IMR-90 (cell line): ENCODE measurements around the gene PAX3. TPM values are rescaled to one million over a fixed set of nuclear protein-coding genes. Genes with fewer than 3 reads are reported as not detected.

ENCODE experiments used
- ATAC-seq: fragments of 200-7000 bp; cut with Tn5 transposase; 2 replicates; pipeline ENCODE4 v1.9.1; 2020; ENCODE audit warnings: low read depth, mild to moderate bottlenecking, moderate library complexity
- BruUV-seq: library from RNA; stranded (reverse); fragments of 400-500 nt; replicated peaks from 2 replicates; lab custom pipeline; 2021; lab: Mats Ljungman, UMichigan
- CTCF ChIA-PET: fragments of 300-600 bp; formaldehyde crosslinking; extraction: SDS; loops from one replicate; lab custom pipeline; 2021; ENCODE audit warnings: antibody characterized with exemption; lab: Yijun Ruan, JAX
- POLR2A ChIA-PET: fragments of 300-600 bp; sonication (Branson Sonifier 250); formaldehyde crosslinking; loops from one replicate; lab custom pipeline; 2022; ENCODE audit warnings: antibody characterized with exemption; ENCODE audit not compliant: unreplicated experiment; lab: Charles Lee
- DNase-seq: peaks from one replicate; pipeline ENCODE4 v3.0.0; 2013
- H2AFZ ChIP-seq: replicated peaks from 2 replicates; pipeline ENCODE3; 2013; ENCODE audit warnings: low read length, mild to moderate bottlenecking; ENCODE audit not compliant: poor library complexity
- H2AK5ac ChIP-seq: 2 replicates; pipeline ENCODE4 v1.6.1; 2013; ENCODE audit warnings: low read depth, low read length, inconsistent platforms
- H2AK9ac ChIP-seq: replicated peaks from 2 replicates; pipeline ENCODE3; 2013; ENCODE audit warnings: mild to moderate bottlenecking, low read depth, low read length, moderate library complexity; ENCODE audit not compliant: poor library complexity
- H2BK120ac ChIP-seq: 2 replicates; pipeline ENCODE4 v1.6.1; 2013; ENCODE audit warnings: low read depth, low read length, inconsistent platforms
- H2BK15ac ChIP-seq: 3 replicates; pipeline ENCODE4 v1.6.1; 2013; ENCODE audit warnings: low read depth, low read length, inconsistent platforms
- H2BK20ac ChIP-seq: 2 replicates; pipeline ENCODE4 v1.6.1; 2013; ENCODE audit warnings: low read depth, mild to moderate bottlenecking, inconsistent platforms, low read length, moderate library complexity
- H2BK5ac ChIP-seq: 2 replicates; pipeline ENCODE4 v1.6.1; 2013; ENCODE audit warnings: mild to moderate bottlenecking, low read depth, low read length, inconsistent platforms; ENCODE audit not compliant: poor library complexity, severe bottlenecking
- H3K14ac ChIP-seq: replicated peaks from 2 replicates; pipeline ENCODE4 v1.6.1; 2013; ENCODE audit warnings: low read depth, low read length, inconsistent platforms
- H3K18ac ChIP-seq: 2 replicates; pipeline ENCODE4 v1.6.1; 2013; ENCODE audit warnings: low read depth, low read length, control low read depth
- H3K23ac ChIP-seq: 2 replicates; pipeline ENCODE4 v1.6.1; 2013; ENCODE audit warnings: low read depth, low read length, inconsistent platforms
- H3K27ac ChIP-seq: 2 replicates; pipeline ENCODE4 v1.5.1; 2013; ENCODE audit warnings: mild to moderate bottlenecking, control low read depth, low read length; ENCODE audit not compliant: insufficient read depth
- H3K27me3 ChIP-seq: 2 replicates; pipeline ENCODE4 v1.6.1; 2013; ENCODE audit warnings: low read length; ENCODE audit not compliant: control insufficient read depth, insufficient read depth
- H3K36me3 ChIP-seq: 2 replicates; pipeline ENCODE4 v1.6.1; 2013; ENCODE audit warnings: low read length, mixed read lengths; ENCODE audit not compliant: control insufficient read depth, insufficient read depth
- H3K4ac ChIP-seq: 2 replicates; pipeline ENCODE4 v1.6.1; 2013; ENCODE audit warnings: low read depth, low read length, inconsistent platforms
- H3K4me1 ChIP-seq: 2 replicates; pipeline ENCODE4 v1.6.1; 2013; ENCODE audit warnings: low read length, mixed read lengths; ENCODE audit not compliant: control insufficient read depth, insufficient read depth
- H3K4me2 ChIP-seq: 2 replicates; pipeline ENCODE4 v1.6.1; 2013; ENCODE audit warnings: low read depth, mild to moderate bottlenecking, control low read depth, low read length, moderate library complexity
- H3K4me3 ChIP-seq: 2 replicates; pipeline ENCODE4 v1.5.1; 2013; ENCODE audit warnings: low read depth, mild to moderate bottlenecking, control low read depth, low read length, moderate library complexity; ENCODE audit not compliant: insufficient read depth
- H3K56ac ChIP-seq: 2 replicates; pipeline ENCODE4 v1.6.1; 2013; ENCODE audit warnings: low read length, inconsistent platforms; ENCODE audit not compliant: insufficient read depth; ENCODE audit errors: extremely low read depth
- H3K79me1 ChIP-seq, 2 experiments: 2 replicates each; pipeline ENCODE4 v1.6.1; 2013; ENCODE audit warnings: low read length in 2 of 2, inconsistent platforms in 1 of 2, low read depth in 1 of 2
- H3K9ac ChIP-seq: 2 replicates; pipeline ENCODE4 v1.6.1; 2013; ENCODE audit warnings: low read depth, low read length, control low read depth
- H3K9me1 ChIP-seq: 2 replicates; pipeline ENCODE4 v1.6.1; 2013; ENCODE audit warnings: low read length, inconsistent platforms; ENCODE audit not compliant: insufficient read depth
- H3K9me3 ChIP-seq: 2 replicates; pipeline ENCODE4 v1.6.1; 2013; ENCODE audit warnings: low read length; ENCODE audit not compliant: control insufficient read depth, insufficient read depth
- H4K20me1 ChIP-seq: 2 replicates; pipeline ENCODE4 v1.6.1; 2013; ENCODE audit warnings: low read length, inconsistent platforms; ENCODE audit not compliant: insufficient read depth
- H4K5ac ChIP-seq: 2 replicates; pipeline ENCODE4 v1.6.1; 2013; ENCODE audit warnings: mild to moderate bottlenecking, low read depth, low read length, control low read depth
- H4K8ac ChIP-seq, 2 experiments: 2 replicates each; pipeline ENCODE4 v1.6.1; 2013; ENCODE audit warnings: low read depth in 2 of 2, low read length in 2 of 2, control low read depth in 1 of 2, inconsistent platforms in 1 of 2
- H4K91ac ChIP-seq: 2 replicates; pipeline ENCODE4 v1.6.1; 2013; ENCODE audit warnings: low read depth, low read length, inconsistent platforms; ENCODE audit not compliant: insufficient read depth
- CEBPB ChIP-seq: IDR thresholded peaks from 2 replicates; pipeline ENCODE4 v1.6.1; 2012; ENCODE audit warnings: low read depth, low read length, improper control_type of control experiment
- CHD1 ChIP-seq: IDR thresholded peaks from 2 replicates; pipeline ENCODE4 v1.6.1; 2012; ENCODE audit warnings: low read depth, low read length, improper control_type of control experiment
- MAFK ChIP-seq: IDR thresholded peaks from 2 replicates; pipeline ENCODE4 v1.6.1; 2012; ENCODE audit warnings: low read depth, low read length, improper control_type of control experiment
- MXI1 ChIP-seq: IDR thresholded peaks from 2 replicates; pipeline ENCODE4 v1.6.1; 2012; ENCODE audit warnings: low read depth, mild to moderate bottlenecking, low read length, moderate library complexity, borderline replicate concordance
- POLR2A ChIP-seq: IDR thresholded peaks from 2 replicates; pipeline ENCODE4 v1.6.1; 2012; ENCODE audit warnings: mild to moderate bottlenecking, low read depth, low read length
- RCOR1 ChIP-seq: IDR thresholded peaks from 2 replicates; pipeline ENCODE4 v1.6.1; 2012; ENCODE audit warnings: mild to moderate bottlenecking, low read length, improper control_type of control experiment; ENCODE audit not compliant: insufficient replicate concordance
- RFX5 ChIP-seq: IDR thresholded peaks from 2 replicates; pipeline ENCODE4 v1.8.0; 2012; ENCODE audit warnings: low read depth, mild to moderate bottlenecking, low read length, moderate library complexity
- WGBS, 2 experiments: methylation state at CpG; one replicate each; pipeline versions ENCODE4 v1.1.5 to v1.1.7; 2013; ENCODE audit warnings: missing lambda C conversion rate in 2 of 2; ENCODE audit not compliant: insufficient read length in 1 of 2; ENCODE audit errors: extremely low coverage in 2 of 2; 5-methylcytosine and 5-hydroxymethylcytosine counted together
- dilution Hi-C: fragments of 300-500 bp; cut with HindIII; formaldehyde crosslinking; loops from one replicate; pipeline ENCODE4 v1.14.3; 2018; ENCODE audit warnings: low sequenced_read_pairs; ENCODE audit not compliant: unreplicated experiment
- in situ Hi-C: fragments of 300-500 bp; cut with MboI; formaldehyde crosslinking; loops from 3 replicates; pipeline ENCODE4 v1.14.3; 2019; ENCODE audit warnings: low sequenced_read_pairs, inconsistent platforms, mixed read lengths
- intact Hi-C: fragments of 100-400 bp; cut with micrococcal nuclease; formaldehyde crosslinking; loops from 2 replicates; pipeline ENCODE4 v1.10.0; 2022
- polyA plus RNA-seq, 3 experiments: library from polyadenylated mRNA; depleted of rRNA; stranded (reverse); fragments of >200 nt; gene quantifications; 2 replicates each; pipeline ENCODE4 v1.2.3, GENCODE V29; 2012; ENCODE audit warnings: low replicate concordance in 1 of 3
- total RNA-seq: library from RNA; depleted of rRNA; stranded (reverse); fragments of >200 nt; gene quantifications from 2 replicates; pipeline ENCODE4 v1.2.3, GENCODE V29; 2012
- TF ChIP-seq, protein P1 (sequence below): fragments of 150-350 bp; IDR thresholded peaks from 2 replicates; pipeline ENCODE4 v1.6.1; 2017; ENCODE audit warnings: mild to moderate bottlenecking, antibody characterized with exemption, low read length, low read depth
- TF ChIP-seq, protein P2 (sequence below): conservative IDR thresholded peaks from 2 replicates; pipeline ENCODE4 v1.5.1; 2012; ENCODE audit warnings: mild to moderate bottlenecking, low read depth, low read length, improper control_type of control experiment
- TF ChIP-seq, protein P3 (sequence below): fragments of 150-350 bp; IDR thresholded peaks from 2 replicates; pipeline ENCODE4 v1.6.1; 2016; ENCODE audit warnings: low read depth, mild to moderate bottlenecking, low read length, moderate library complexity, borderline replicate concordance

PAX3 gene
- total and polyA plus RNA-seq, 2 of the 4 experiments (the other 2 are of a cell fraction), result not detected

DNA sequence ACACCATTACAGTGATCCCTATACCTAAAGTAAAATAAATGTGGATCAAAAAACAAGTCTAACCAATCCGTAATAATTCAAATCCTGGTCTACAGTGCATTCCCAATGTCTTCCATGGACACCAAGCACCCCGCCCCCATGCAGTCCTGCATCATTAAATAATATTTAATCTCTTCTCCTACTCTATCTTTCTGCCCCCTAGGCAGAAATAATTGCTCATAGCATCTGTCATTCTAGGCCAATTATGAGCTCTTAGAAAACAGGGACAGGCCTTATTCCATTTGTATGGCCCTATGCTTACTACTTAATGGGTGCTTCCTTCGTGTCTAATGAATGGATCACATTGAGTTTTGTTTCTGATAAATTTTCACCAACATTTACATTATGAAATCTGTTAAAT, 66.4 kb downstream of the PAX3 start:
- Histone ChIP-seq H3K79me1 (no peaks in the 10 kb centered on the region), H3K23ac (no peak overlapping the region), H2AK9ac (no peak overlapping the region), H2BK5ac (no peak overlapping the region), H3K4me2 (no peak overlapping the region), H3K36me3 (no peaks in the 10 kb centered on the region), H4K20me1 (no peaks in the 10 kb centered on the region), H2BK15ac (no peak overlapping the region), H2BK20ac (no peak overlapping the region), H4K5ac (no peak overlapping the region), H3K14ac (no peak overlapping the region), H3K56ac (no peak overlapping the region), H3K4me1 (no peaks in the 10 kb centered on the region), H3K27ac (no peak overlapping the region), H2AK5ac (no peak overlapping the region), H3K9me3 (no peaks in the 10 kb centered on the region), H2AFZ (no peak overlapping the region), H4K91ac (no peak overlapping the region), H3K4ac (no peak overlapping the region), H3K18ac (no peak overlapping the region), H3K4me3 (no peak overlapping the region), H3K9me1 (no peaks in the 10 kb centered on the region), H3K9ac (no peak overlapping the region), H3K27me3 (no peaks in the 10 kb centered on the region), H2BK120ac (no peak overlapping the region), H4K8ac (no peak overlapping the region)
- DNase-seq (no peak), ATAC-seq (no peak)
- ChIA-PET POLR2A (no interaction called here), CTCF (no interaction called here)
- BruUV-seq, result no TSS peak
- no peak for TF ChIP-seq RCOR1
- TF ChIP-seq, protein P1, sequence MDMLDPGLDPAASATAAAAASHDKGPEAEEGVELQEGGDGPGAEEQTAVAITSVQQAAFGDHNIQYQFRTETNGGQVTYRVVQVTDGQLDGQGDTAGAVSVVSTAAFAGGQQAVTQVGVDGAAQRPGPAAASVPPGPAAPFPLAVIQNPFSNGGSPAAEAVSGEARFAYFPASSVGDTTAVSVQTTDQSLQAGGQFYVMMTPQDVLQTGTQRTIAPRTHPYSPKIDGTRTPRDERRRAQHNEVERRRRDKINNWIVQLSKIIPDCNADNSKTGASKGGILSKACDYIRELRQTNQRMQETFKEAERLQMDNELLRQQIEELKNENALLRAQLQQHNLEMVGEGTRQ, result no peak
- TF ChIP-seq, protein P2, sequence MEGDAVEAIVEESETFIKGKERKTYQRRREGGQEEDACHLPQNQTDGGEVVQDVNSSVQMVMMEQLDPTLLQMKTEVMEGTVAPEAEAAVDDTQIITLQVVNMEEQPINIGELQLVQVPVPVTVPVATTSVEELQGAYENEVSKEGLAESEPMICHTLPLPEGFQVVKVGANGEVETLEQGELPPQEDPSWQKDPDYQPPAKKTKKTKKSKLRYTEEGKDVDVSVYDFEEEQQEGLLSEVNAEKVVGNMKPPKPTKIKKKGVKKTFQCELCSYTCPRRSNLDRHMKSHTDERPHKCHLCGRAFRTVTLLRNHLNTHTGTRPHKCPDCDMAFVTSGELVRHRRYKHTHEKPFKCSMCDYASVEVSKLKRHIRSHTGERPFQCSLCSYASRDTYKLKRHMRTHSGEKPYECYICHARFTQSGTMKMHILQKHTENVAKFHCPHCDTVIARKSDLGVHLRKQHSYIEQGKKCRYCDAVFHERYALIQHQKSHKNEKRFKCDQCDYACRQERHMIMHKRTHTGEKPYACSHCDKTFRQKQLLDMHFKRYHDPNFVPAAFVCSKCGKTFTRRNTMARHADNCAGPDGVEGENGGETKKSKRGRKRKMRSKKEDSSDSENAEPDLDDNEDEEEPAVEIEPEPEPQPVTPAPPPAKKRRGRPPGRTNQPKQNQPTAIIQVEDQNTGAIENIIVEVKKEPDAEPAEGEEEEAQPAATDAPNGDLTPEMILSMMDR, result no peak
- TF ChIP-seq CEBPB, result no peak
- TF ChIP-seq MAFK, result no peak
- no peak for TF ChIP-seq MXI1
- TF ChIP-seq RFX5, result no peak
- no peak for TF ChIP-seq POLR2A
- no peak for TF ChIP-seq CHD1
- TF ChIP-seq, protein P3, sequence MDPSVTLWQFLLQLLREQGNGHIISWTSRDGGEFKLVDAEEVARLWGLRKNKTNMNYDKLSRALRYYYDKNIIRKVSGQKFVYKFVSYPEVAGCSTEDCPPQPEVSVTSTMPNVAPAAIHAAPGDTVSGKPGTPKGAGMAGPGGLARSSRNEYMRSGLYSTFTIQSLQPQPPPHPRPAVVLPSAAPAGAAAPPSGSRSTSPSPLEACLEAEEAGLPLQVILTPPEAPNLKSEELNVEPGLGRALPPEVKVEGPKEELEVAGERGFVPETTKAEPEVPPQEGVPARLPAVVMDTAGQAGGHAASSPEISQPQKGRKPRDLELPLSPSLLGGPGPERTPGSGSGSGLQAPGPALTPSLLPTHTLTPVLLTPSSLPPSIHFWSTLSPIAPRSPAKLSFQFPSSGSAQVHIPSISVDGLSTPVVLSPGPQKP, result no peak
- dilution Hi-C loops (no loop called here), in situ Hi-C loops (no loop called here), intact Hi-C loops (no loop called here)
- no CpG with 5 or more reads among the region's 3 CpGs for WGBS, 2 experiments
